ENCODE data around the gene MYOM3.

- TF ChIP-seq CTCF (conservative IDR thresholded peaks at IDR 0.05) (no peak), ZFX (IDR thresholded peaks at IDR 0.05) (no peak)
Measured at GRCh38 chr1:24103879-24104278, 8.1 kb downstream of the MYOM3 start.
